DMS114 treated with DMSO at 0.1 percent for 48 hours (cell line): Measurements from ENCODE around the gene KCNH3.
A peak's percentile ranks its signal among the peaks of the same experiment; 100 is the strongest.
"Not testable (repeated sequence)": the region's sequence is repeated elsewhere in the genome, so short reads cannot be mapped to it uniquely, and the experiment has no call there.

Experiments used
- DNase-seq: peaks from one replicate; lab custom pipeline; 2025; ENCODE audit not compliant: unreplicated experiment; lab: John Stamatoyannopoulos, UW

The KCNH3 gene, protein sequence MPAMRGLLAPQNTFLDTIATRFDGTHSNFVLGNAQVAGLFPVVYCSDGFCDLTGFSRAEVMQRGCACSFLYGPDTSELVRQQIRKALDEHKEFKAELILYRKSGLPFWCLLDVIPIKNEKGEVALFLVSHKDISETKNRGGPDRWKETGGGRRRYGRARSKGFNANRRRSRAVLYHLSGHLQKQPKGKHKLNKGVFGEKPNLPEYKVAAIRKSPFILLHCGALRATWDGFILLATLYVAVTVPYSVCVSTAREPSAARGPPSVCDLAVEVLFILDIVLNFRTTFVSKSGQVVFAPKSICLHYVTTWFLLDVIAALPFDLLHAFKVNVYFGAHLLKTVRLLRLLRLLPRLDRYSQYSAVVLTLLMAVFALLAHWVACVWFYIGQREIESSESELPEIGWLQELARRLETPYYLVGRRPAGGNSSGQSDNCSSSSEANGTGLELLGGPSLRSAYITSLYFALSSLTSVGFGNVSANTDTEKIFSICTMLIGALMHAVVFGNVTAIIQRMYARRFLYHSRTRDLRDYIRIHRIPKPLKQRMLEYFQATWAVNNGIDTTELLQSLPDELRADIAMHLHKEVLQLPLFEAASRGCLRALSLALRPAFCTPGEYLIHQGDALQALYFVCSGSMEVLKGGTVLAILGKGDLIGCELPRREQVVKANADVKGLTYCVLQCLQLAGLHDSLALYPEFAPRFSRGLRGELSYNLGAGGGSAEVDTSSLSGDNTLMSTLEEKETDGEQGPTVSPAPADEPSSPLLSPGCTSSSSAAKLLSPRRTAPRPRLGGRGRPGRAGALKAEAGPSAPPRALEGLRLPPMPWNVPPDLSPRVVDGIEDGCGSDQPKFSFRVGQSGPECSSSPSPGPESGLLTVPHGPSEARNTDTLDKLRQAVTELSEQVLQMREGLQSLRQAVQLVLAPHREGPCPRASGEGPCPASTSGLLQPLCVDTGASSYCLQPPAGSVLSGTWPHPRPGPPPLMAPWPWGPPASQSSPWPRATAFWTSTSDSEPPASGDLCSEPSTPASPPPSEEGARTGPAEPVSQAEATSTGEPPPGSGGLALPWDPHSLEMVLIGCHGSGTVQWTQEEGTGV

DNA sequence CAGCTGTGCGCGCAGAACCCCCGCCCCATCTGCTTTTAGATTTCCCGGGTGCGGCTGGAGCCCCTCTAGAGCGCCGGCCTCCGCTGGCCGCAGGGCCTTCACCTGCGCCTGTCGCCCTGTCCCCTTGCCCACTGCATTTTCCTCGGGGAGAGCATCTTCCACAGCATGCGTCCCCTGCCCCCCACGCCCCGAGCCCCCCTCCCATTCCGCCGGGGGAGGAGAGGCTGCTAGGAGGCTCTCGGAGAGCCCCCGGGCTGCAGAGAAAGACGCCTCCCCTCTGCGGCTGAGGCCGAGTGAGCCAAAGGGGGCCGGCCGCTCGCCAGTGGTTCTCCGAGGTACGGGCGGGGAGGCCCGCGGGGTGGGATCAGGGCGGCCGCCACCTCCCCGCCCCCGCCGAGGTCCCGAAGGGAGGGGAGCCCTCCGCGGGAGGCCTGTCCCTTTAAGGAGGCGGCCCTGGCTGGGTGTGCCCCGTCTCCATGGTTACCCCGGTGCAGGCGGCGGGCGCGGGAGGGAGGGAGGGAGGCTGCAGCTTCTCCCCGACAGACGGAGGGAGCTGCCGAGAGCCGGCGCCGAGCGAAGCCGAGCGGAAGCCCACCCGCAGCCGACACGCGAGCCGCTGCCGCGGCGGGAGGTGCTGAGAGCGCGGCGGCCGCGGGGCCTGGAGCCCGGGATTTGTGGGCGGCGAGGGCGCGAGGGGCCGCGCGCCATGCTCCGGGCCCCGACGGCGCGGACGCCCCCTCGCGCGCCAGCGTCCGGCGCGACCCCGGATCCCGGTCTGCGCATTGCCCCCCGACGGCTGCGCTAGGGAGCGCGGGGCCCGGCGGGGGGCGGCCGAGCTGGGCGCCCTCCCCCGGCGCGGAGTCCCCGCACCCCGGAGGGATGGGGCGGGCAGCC, at the start of gene KCNH3:
TSS of gene KCNH3 (plus strand) at position 521 of the 894 bp plus-strand sequence. CDS start 387 bp downstream, outside the sequence.
- peak; percentile 37 for DNase-seq

DNA sequence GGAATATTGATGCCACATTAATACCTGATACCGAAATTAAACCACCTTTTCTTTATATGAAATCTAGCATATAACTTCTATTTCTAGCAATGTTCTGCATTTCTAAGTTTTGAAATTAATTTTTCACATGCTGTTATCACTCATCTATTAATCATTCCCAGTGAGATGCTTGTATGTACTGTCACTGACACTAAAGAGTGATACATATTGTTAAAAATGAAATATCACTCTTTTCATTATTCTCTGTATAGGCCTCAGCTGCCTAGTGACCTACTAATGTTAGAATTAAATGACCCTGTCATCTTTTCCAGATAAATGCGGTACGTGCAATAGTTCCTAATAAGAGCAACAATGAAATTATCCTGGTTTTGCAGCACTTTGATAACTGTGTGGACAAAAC, 49.7 kb upstream of the KCNH3 start:
- no peak for DNase-seq

DNA sequence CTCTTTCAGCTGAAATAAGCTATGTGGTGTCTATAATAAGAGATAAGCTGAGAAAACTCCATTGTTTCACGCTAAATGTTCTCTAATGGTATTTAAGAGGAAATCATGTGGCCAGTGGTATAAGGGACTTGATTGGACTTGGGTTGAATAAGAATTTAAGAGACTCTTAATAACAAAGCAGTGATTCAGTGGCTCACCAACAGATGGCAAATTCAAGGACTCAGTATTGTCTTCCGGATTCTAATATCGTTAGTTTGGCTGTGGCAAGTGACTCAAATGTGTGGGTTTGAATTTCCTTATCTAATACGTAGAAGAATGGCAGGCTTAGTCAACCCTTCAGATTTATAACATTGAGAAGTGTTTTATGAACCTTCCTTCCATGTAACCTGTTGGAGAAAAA, 49.1 kb upstream of the KCNH3 start:
- no peak for DNase-seq

DNA sequence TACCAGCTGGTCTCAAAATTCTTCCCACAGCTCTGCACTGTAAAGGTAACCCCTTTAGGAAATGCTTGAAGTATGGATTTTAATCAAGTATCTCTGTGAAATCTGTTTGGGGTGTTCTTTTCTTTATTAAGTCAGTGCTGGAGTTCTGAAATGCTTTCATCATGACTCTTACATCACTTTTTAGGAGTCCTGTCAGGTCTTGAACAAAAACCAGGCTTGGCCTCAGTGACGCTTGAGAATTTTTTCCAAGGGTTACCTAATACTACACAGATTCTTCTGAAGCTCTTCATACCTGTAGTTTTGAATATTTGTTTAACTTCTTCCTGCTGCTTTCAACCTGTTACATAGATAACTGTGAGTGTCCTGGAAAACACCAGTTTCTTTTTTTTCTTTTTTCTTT, 47.0 kb upstream of the KCNH3 start:
- no peak for DNase-seq

DNA sequence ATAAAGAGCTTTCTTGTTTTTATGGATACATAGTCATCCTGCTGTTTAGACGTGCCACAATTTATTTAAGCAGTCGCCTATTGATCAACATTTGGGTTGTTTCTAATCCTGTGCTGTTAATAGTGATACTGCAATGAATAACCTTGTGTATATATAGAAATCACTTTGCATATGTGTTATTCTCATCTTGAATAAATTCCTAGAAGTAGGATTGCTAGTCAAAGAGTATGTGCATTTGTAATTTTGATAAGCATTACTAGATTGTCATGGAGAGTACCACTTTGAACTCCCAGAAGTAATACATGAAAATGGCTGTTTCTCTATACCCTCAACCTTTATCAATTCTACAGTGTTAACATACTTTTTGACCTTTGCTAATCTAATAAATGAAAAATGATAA, 44.9 kb upstream of the KCNH3 start:
- no peak for DNase-seq

DNA sequence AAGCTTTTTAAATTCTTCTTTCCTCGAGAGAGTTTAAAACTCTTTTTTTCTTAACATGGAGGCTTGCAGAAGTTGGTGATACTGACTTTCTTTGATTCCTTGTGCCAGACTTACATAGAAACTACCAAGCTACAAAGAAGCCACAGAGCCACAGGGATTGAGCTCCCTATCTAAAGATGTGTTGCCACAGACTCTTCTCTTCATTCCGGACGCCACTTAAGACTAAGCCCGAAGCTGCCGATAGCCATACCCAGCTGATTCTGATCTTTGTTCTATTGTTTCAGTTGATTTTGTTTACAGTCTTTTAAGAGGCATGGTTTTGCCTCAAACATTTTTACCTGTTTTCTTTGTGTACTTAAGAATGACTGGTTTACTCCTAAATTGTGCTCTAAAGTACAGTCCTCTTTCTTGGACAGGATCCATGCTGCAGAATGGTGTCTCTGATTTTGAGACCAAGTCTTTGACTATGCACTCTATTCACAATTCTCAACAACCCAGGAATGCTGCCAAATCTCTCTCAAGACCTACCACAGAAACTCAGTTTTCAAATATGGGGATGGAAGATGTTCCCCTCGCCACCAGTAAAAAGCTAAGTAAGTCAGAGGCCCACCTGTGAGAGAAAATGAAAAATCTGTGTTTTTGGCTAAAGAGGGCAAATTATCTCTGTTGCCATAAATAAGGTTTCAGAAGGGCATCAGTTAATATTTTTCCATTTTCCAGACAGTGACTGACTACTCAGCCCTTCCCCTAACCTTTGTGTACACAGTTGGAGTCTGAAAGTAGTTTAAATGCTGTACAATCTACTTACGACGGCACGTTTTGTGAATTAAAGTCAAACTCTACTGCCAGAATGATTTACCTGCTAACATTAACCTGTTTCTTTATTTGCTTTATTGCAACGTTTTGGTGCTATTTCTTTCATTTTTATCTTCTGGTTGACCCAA, 42.1 kb upstream of the KCNH3 start:
- DNase-seq, result no peak

DNA sequence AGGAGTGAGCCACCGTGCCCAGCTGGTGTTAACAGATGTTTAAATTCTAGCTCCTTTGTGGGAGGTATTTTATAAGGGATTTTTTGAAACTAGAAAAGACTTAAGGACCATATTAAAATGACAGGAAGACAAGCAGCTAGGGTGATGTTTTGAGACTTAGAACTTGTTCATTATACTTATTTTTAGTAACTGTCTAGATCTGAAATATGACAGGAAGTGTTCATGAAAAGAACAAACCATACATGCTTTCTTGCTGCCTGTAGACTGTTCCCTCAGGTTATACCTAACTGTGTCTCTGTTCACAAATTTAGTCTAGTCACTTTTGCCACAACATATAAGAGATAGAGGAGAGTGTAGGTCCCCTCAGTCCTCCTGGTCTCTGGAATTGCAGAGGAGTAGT, 36.9 kb upstream of the KCNH3 start:
- DNase-seq, result no peak

DNA sequence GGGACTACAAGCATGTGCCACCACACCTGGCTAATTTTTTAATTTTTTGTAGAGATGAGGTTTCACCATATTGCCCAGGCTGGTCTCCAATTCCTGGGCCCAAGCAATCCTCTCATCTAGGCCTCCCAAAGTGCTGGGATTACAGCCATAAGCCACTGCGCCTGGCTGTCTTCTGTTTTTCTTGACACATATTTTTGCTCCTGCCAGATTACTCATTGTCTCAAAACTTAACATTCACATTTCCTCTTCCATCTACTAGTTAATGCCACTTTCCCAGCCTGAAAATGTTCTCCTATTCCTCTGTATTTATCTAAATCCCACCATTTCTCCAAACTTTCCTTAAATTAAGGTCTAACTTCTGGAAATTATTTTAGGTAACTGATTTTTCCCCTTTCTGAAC, 36.2 kb upstream of the KCNH3 start:
- DNase-seq, result no peak

DNA sequence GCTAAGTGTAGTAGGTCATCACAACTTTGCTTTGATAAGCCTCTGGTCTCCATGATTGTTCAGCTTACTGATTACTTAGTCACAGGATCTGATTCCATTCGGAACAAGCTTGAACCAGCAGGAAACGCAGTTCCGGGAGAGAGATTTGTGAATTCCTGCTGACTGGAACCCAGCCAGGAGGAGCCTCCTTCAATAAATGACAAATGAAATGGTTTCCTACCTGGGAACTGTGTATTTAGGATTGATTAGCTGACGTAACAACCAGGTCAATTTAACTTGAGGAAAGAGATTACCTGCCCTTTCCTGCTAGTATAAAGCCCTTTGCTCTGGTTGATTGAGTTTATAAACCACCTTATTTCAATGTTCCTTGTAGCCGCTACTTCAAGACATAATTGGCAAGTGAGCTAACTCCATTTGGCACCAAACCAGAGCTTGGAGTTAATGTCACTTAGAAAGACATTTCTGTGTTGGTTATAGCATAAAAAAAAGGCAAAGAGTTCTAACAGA, 35.1 kb upstream of the KCNH3 start:
- DNase-seq, result no peak

DNA sequence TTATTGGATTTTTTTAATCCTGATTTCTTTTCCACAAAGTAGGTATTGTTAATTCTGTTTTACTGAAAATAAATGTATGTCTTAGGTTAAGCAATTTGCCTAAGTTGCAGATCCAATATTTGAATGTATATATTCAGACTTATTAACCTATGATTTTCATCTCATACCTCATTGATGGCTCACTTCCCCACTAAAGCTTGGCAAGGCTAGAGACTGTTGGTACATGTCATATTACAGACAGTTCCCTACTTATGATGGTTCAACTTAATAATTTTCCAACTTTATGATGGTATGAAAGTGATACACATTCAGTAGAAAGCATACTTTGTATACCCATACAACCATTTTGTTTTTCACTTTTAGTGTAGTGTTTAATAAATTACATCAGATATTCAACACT, 33.2 kb upstream of the KCNH3 start:
- DNase-seq, result no peak

DNA sequence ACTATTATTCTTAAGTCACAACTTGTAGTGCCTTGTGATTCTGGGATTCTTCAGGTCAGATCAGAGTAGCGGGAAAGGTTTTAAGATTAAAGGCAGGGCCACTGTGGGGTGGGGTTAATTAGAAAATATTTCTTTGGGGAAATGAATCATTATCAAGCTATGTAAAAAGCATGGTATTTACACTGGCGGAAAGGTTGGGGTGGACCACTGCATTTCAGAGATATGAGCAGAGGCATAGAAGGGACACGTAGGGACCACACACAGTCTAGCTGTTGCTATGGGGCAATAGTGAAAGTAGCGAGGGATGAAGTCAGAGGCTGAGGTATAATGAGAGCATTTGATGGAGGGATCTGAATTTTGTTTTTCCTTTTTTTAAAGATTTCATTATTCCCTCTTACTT, 31.7 kb upstream of the KCNH3 start:
- no peak for DNase-seq

DNA sequence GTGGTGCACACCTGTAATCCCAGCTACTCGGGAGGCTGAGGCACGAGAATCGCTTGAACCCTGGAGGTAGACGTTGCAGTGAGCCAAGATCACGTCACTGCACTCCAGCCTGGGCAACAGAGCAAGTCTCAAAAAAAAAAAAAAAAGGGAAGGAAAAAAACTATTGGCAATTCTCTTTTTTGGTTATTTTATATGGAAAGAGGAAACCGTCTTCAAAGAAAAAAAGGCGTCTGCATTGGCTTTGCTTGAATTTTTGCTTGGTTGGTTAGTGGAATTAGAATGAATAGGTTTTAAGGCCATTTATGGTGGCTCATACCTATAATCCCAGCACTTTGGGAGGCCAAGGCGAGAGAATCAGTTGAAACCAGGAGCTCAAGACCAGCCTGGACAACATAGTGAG, 29.1 kb upstream of the KCNH3 start:
- not testable (repeated sequence) for DNase-seq

DNA sequence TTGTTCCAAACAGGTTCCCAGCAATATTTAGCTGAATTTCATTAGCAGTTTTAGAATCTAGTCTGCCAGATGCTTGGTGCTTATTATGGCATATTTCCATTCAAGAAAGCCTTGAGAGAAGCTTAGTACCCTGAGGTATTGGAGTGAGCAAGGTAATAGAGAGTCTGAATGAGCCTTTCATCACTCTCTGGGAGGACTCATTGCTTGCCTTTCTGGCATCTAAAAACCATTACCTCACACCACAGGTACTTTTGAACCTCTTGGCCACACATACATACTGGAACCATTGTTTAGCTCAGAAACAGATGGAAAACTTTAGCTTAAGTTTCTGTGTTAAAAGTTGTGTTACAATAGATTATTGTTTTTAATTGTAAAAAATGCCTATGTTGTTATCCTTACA, 27.4 kb upstream of the KCNH3 start:
- no peak for DNase-seq

DNA sequence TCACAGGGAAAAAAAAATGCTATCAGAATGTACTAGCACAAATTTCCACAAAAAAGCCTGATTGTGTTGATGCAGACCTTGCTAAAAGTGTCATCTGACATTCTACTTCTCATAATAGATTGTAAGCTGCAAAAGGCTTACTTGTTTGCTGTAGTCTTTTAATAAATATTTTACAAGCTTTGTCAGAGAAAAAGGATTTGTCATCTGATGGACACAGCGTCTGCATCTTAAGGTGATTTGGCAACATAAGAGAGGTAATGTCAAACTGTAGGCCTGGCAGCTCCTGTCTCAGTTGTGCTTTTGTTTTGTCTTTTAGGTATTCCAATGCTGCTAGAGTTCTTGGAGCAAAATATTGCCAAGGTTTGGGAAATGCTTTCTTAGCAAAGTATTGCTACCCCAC, 26.3 kb upstream of the KCNH3 start:
- DNase-seq, result no peak

DNA sequence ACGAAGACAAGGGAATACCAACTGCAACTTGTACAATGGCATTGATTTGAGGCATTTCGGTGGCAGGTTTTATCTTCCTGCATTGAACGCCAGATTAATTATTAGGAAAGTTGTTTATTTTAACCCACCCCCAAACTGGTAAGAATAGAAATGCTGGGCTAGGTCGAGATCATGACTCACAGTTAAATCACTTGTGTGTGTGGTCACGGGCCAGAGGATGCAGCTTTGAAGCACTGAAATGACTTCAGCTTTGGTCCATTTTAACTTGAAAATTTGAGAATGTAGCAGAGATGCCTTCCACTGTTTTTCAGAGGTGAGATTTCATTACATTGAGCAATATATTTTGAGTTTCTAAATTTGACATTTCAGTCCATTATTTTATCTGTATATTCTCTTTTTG, 23.6 kb upstream of the KCNH3 start:
- no peak for DNase-seq

DNA sequence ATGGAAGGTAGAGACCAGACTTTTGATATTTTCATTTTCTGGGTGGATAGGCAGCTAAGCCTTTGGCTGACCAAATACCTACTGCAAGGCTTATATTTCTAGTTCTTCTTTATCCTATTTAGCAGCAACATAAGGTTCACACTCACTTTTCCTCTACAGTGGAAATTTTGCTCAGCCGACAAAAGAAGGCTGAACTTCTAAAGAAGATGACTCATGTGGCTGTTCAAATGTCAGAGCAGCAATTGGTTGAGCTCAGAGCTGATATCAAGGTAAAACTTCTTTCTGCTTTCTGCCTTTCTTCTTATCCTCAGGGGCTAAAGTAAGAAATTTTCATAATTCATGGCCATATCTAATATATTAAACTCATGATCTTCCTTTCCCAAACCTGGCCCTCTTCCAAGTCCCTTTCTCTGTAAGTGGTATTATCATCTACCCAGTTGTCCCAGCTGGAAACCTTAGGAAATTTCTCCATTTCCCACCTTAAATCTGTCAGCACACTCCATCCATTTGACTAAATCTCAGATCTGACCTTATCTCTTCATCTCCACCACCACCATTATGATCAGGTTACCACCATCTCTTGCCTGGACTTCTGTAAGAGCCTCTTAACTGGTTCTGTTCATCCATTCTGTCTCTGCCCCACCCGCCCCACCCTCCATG, 19.8 kb upstream of the KCNH3 start:
- no peak for DNase-seq

DNA sequence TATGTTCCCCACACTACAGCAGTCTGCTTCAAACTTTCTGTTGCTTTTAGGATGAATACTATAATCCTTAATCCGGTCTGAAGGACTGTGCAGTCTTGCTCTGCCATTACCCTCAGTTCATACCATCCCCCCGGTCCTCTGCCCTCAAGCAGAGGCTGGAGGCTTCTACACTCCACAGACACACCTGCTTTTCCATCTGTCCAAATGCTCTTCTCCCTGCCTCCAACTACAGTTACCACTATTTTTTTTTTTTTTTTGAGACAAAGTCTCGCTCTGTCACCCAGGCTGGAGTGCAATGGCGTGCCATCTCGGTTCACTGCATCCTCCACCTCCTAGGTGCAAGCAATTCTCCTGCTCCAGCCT, 19.3 kb upstream of the KCNH3 start:
- no peak for DNase-seq

DNA sequence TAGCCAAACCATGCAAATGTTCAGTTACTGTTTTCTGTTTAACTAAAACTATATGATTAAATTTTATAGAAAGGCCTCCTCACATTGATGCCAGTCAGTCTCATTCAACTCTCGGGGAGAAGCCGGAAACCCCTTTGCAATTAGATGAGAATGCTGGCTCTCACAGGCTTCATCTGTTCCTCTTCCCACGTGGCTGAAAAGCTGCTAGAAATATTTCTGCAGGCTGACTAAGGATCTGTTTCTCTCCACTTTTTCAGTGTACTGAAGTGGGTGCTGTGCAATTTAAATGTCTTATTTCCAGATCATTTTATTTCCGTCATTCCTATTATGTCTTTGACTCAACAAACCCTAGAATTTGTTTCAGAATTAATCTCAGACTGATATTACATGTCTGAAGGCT, 17.4 kb upstream of the KCNH3 start:
- no peak for DNase-seq

DNA sequence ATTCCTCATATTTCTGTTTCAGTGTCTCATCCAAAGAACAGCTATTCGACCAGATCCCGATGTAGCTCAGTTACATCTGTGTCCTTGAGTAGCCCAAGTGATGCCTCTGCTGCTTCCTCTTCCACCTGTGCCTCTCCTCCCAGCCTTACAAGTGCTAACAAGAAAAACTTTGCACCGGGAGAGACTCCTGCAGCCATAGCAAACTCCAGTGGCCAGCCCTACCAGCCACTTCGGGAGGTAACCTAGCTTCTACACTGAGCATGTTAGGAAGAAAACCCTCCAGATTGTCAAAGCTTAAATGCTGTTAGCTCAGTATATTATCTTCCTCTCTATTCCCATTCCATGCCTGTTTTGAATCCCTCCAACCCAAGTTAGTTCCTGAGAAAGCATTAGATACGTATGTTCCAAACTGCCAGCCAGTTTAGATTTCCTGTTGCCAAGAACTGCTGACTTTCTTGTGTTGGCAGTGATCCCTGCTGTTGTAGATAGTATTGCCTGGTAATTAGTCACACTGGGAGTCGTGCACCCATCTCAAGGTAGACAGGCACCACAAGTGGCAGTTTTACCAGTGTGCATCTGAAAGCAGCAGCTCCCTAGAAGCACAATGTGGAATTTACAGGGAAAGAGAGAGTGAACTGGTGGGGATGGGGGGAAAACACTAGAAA, 14.0 kb upstream of the KCNH3 start:
- DNase-seq, result no peak
